Adipocyte (in vitro differentiated cells): ENCODE data around the gene DENND4A.
"Not testable (repeated sequence)": the region's sequence is repeated elsewhere in the genome, so short reads cannot be mapped to it uniquely, and the experiment has no call there.

ENCODE experiments used
- DNase-seq: peaks from one replicate; pipeline ENCODE4 v3.0.0-alpha.2; 2015; ENCODE audit warnings: low read depth
- H3K27me3 ChIP-seq: replicated peaks from 2 replicates; pipeline ENCODE4 v1.7.0; 2013; ENCODE audit warnings: mild to moderate bottlenecking, low read length, moderate library complexity; ENCODE audit not compliant: control insufficient read depth, insufficient read depth
- H3K36me3 ChIP-seq: 2 replicates; pipeline ENCODE4 v1.7.0; 2013; ENCODE audit warnings: low read length, mild to moderate bottlenecking, moderate library complexity; ENCODE audit not compliant: control insufficient read depth, insufficient read depth, severe bottlenecking
- H3K4me1 ChIP-seq: 2 replicates; pipeline ENCODE4 v1.7.0; 2013; ENCODE audit warnings: mild to moderate bottlenecking, low read length, moderate library complexity; ENCODE audit not compliant: control insufficient read depth, insufficient read depth
- H3K4me3 ChIP-seq: 2 replicates; pipeline ENCODE4 v1.7.0; 2013; ENCODE audit warnings: mild to moderate bottlenecking, low read length, moderate library complexity
- H3K9ac ChIP-seq: 2 replicates; pipeline ENCODE4 v1.7.0; 2013; ENCODE audit warnings: mild to moderate bottlenecking, low read length, moderate library complexity
- H3K9me3 ChIP-seq: 2 replicates; pipeline ENCODE4 v1.7.0; 2013; ENCODE audit warnings: mild to moderate bottlenecking, low read length, moderate library complexity; ENCODE audit not compliant: control insufficient read depth

The DENND4A gene

GRCh38 chr15:65782096-65782495, 10.0 kb downstream of the DENND4A start:
- H3K9ac ChIP-seq, result no peak overlapping the region
- H3K27me3 ChIP-seq, result no peaks in the 10 kb centered on the region
- no peak overlapping the region for H3K4me3 ChIP-seq
- no peaks in the 10 kb centered on the region for H3K4me1 ChIP-seq
- peaks cover 12% of the 10 kb centered on the region for H3K36me3 ChIP-seq
- H3K9me3 ChIP-seq, result no peaks in the 10 kb centered on the region
- DNase-seq, result no peak

- H3K4me1 ChIP-seq, H3K9ac ChIP-seq, DNase-seq, H3K4me3 ChIP-seq, H3K27me3 ChIP-seq, H3K9me3 ChIP-seq, H3K36me3 ChIP-seq: not testable (repeated sequence)
Observed at GRCh38 chr15:65778701-65779100, 13.4 kb downstream of the DENND4A start.

GRCh38 chr15:65778269-65778668, 13.8 kb downstream of the DENND4A start:
- peaks cover 3% of the 10 kb centered on the region for H3K36me3 ChIP-seq
- no peaks in the 10 kb centered on the region for H3K4me1 ChIP-seq
- DNase-seq, result no peak

GRCh38 chr15:65777843-65778242, 14.2 kb downstream of the DENND4A start:
- Histone ChIP-seq H3K9me3 (no peaks in the 10 kb centered on the region), H3K4me3 (no peak overlapping the region), H3K9ac (no peak overlapping the region), H3K27me3 (no peaks in the 10 kb centered on the region), H3K36me3 (peaks cover 3% of the 10 kb centered on the region), H3K4me1 (no peaks in the 10 kb centered on the region)
- DNase-seq, result no peak

More at GRCh38 chr15:65778269-65778668, 13.8 kb downstream of the DENND4A start:
- no peak overlapping the region for H3K4me3 ChIP-seq
- no peak overlapping the region for H3K9ac ChIP-seq
- H3K27me3 ChIP-seq, result no peaks in the 10 kb centered on the region
- H3K9me3 ChIP-seq, result no peaks in the 10 kb centered on the region

- Histone ChIP-seq H3K9me3 (no peaks in the 10 kb centered on the region), H3K4me3 (no peak overlapping the region), H3K4me1 (no peaks in the 10 kb centered on the region), H3K9ac (no peak overlapping the region), H3K27me3 (no peaks in the 10 kb centered on the region), H3K36me3 (peaks cover under 1% of the 10 kb centered on the region)
- DNase-seq, result no peak
Observed at GRCh38 chr15:65777053-65777452, 15.0 kb downstream of the DENND4A start.

GRCh38 chr15:65773386-65774111, 18.5 kb downstream of the DENND4A start:
- Histone ChIP-seq H3K9me3 (no peaks in the 10 kb centered on the region), H3K4me1 (no peaks in the 10 kb centered on the region), H3K9ac (no peak overlapping the region), H3K36me3 (no peaks in the 10 kb centered on the region), H3K27me3 (no peaks in the 10 kb centered on the region), H3K4me3 (no peak overlapping the region)
- no peak for DNase-seq

- Histone ChIP-seq H3K4me1 (no peaks in the 10 kb centered on the region), H3K4me3 (no peak overlapping the region), H3K27me3 (no peaks in the 10 kb centered on the region), H3K36me3 (no peaks in the 10 kb centered on the region), H3K9me3 (no peaks in the 10 kb centered on the region), H3K9ac (no peak overlapping the region)
- no peak for DNase-seq
Observed at GRCh38 chr15:65772930-65773329, 19.2 kb downstream of the DENND4A start.

- no peaks in the 10 kb centered on the region for H3K4me1 ChIP-seq
- no peak for DNase-seq
- no peaks in the 10 kb centered on the region for H3K9me3 ChIP-seq
- H3K9ac ChIP-seq, result no peak overlapping the region
- H3K4me3 ChIP-seq, result no peak overlapping the region
- H3K27me3 ChIP-seq, result no peaks in the 10 kb centered on the region
- no peaks in the 10 kb centered on the region for H3K36me3 ChIP-seq
Observed at GRCh38 chr15:65771870-65772269, 20.2 kb downstream of the DENND4A start.

- Histone ChIP-seq H3K9me3 (no peaks in the 10 kb centered on the region), H3K4me1 (no peaks in the 10 kb centered on the region), H3K4me3 (no peak overlapping the region), H3K27me3 (no peaks in the 10 kb centered on the region), H3K9ac (no peak overlapping the region), H3K36me3 (no peaks in the 10 kb centered on the region)
- DNase-seq, result no peak
Observed at GRCh38 chr15:65769482-65769881, 22.6 kb downstream of the DENND4A start.

GRCh38 chr15:65767895-65768294, 24.2 kb downstream of the DENND4A start:
- H3K9me3 ChIP-seq, result no peaks in the 10 kb centered on the region
- H3K4me1 ChIP-seq, result no peaks in the 10 kb centered on the region
- no peak overlapping the region for H3K4me3 ChIP-seq
- no peaks in the 10 kb centered on the region for H3K36me3 ChIP-seq
- no peak overlapping the region for H3K9ac ChIP-seq
- no peaks in the 10 kb centered on the region for H3K27me3 ChIP-seq
- DNase-seq, result no peak

GRCh38 chr15:65767264-65767595, 24.9 kb downstream of the DENND4A start:
- Histone ChIP-seq H3K9ac (no peak overlapping the region), H3K4me1 (no peaks in the 10 kb centered on the region), H3K4me3 (no peak overlapping the region), H3K36me3 (no peaks in the 10 kb centered on the region), H3K27me3 (no peaks in the 10 kb centered on the region), H3K9me3 (no peaks in the 10 kb centered on the region)
- DNase-seq, result no peak
